Measurements from ENCODE around the gene PSMD1. TPM values are rescaled to one million over a fixed set of nuclear protein-coding genes. Genes with fewer than 3 reads are reported as not detected.

The PSMD1 gene
- total RNA-seq, 4 donors from 2014 or later = 47.9 to 79.3 (median 61.9) TPM

DNA sequence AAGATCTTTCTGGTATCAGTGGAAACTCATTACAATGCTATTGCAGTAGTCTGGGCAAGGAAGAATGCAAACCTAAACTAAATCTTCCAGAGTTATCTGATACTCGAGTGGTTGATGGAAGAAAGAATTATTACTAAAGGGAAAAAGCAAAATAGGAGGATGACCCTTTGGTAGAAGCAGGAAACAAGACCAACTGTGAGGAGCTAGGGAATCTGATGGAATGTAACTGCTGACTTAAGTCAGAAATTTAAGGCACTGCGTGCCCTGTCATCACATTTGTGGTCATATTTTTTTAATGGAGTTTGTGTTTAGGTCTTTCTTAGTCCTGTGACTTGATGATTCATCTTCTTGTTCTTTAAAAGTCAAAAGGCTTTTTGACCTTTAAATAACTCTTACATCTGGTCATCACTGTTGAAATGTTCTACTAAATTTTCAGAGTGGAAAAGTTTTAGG lies 105.2 kb downstream of the PSMD1 start:
- Histone ChIP-seq H3K27ac (peak overlapping the region in 3 of 4 donors; percentile 9 to 82 (median 78)), H3K36me3 (peaks cover 0 to 26% (median 0%) of the 10 kb centered on the region in 3 donors), H3K4me3 (no peak overlapping the region), H3K27me3 (no peaks in the 10 kb centered on the region), H3K4me1 (peaks cover 0 to 28% (median 9%) of the 10 kb centered on the region in 4 donors), H3K9me3 (no peaks in the 10 kb centered on the region)
- WGBS, 2 donors = 16 to 17% methylated on average over 2 of the region's 2 CpGs
- TF ChIP-seq, protein P1, sequence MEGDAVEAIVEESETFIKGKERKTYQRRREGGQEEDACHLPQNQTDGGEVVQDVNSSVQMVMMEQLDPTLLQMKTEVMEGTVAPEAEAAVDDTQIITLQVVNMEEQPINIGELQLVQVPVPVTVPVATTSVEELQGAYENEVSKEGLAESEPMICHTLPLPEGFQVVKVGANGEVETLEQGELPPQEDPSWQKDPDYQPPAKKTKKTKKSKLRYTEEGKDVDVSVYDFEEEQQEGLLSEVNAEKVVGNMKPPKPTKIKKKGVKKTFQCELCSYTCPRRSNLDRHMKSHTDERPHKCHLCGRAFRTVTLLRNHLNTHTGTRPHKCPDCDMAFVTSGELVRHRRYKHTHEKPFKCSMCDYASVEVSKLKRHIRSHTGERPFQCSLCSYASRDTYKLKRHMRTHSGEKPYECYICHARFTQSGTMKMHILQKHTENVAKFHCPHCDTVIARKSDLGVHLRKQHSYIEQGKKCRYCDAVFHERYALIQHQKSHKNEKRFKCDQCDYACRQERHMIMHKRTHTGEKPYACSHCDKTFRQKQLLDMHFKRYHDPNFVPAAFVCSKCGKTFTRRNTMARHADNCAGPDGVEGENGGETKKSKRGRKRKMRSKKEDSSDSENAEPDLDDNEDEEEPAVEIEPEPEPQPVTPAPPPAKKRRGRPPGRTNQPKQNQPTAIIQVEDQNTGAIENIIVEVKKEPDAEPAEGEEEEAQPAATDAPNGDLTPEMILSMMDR (IDR thresholded peaks at IDR 0.05) = no peak
- TF ChIP-seq EP300 (IDR thresholded peaks at IDR 0.05) (peak; percentile 38 to 73), POLR2A (IDR thresholded peaks at IDR 0.05) (no peak)
- no peak for DNase-seq (ENCODE audit: low spot score in 2 of 2)

DNA sequence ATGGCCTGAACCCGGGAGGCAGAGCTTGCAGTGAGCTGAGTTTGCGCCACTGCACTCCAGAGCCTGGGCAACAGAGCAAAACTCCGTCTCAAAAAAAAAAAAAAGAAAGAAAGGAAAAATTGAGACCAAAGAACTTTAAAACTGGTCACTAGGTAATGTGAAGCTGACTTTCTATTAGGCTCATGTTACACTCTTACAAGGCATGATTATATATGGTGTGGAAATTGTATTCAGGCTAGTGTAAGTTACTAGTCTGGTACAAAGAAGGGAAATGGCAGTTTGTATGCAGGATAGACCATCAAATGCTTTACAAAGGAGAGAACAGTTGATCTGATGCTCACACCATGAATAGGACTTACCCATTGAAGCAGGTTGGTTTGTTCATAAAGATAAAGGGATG lies 106.3 kb downstream of the PSMD1 start:
- TF ChIP-seq POLR2A (IDR thresholded peaks at IDR 0.05) = no peak
- no peak for TF ChIP-seq EP300 (IDR thresholded peaks at IDR 0.05)
- TF ChIP-seq, protein P1 (IDR thresholded peaks at IDR 0.05) = no peak
- Histone ChIP-seq H3K4me1 (peaks cover 0 to 28% (median 9%) of the 10 kb centered on the region in 4 donors), H3K36me3 (peaks cover 0 to 37% (median 0%) of the 10 kb centered on the region in 3 donors), H3K4me3 (no peak overlapping the region), H3K27ac (peak overlapping the region in 1 of 4 donors; percentile 78), H3K27me3 (no peaks in the 10 kb centered on the region), H3K9me3 (no peaks in the 10 kb centered on the region)
- WGBS, 2 donors = 91 to 94% methylated on average over 3 of the region's 3 CpGs
- DNase-seq (ENCODE audit: low spot score in 2 of 2) = no peak

DNA sequence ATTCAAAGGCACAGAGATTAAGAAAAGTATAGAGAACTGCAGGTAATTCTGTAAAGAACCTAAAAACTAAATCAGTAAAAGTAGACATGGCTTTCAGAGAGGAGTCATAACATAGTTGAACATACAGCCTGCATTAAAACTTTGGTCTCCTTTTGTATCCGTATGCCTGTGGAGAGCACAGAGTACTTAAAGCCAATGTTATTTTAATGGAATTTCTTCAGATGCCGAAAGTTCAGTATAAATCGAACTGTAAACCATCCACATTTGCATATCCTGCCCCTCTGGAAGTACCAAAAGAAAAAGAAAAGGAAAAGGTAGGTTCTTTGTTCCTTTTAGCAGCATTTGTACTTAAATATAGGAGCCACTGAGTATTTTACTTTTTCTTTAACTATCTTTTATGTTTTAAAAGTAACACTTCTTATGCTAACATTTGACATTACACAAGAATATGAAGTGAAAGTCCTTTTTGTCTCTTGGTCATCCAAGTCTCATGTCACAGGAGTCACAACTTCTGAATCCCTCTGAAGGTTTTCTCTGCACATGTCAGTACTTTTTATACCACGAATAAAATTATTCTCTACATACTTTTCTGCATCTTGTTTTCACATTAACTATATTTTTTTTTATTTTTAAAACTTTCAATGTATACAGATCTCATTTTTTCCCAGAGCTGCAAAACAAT lies 106.9 kb downstream of the PSMD1 start:
- no peak for TF ChIP-seq POLR2A (IDR thresholded peaks at IDR 0.05)
- H3K4me3 ChIP-seq = no peak overlapping the region
- H3K4me1 ChIP-seq = peaks cover 0 to 28% (median 9%) of the 10 kb centered on the region in 4 donors
- H3K27ac ChIP-seq = peak overlapping the region in 1 of 4 donors; percentile 78
- H3K36me3 ChIP-seq = peaks cover 0 to 41% (median 0%) of the 10 kb centered on the region in 3 donors
- 66 to 72% methylated on average over 4 of the region's 4 CpGs for WGBS, 2 donors
- no peaks in the 10 kb centered on the region for H3K27me3 ChIP-seq
- no peak for DNase-seq (ENCODE audit: low spot score in 2 of 2)
- no peaks in the 10 kb centered on the region for H3K9me3 ChIP-seq

DNA sequence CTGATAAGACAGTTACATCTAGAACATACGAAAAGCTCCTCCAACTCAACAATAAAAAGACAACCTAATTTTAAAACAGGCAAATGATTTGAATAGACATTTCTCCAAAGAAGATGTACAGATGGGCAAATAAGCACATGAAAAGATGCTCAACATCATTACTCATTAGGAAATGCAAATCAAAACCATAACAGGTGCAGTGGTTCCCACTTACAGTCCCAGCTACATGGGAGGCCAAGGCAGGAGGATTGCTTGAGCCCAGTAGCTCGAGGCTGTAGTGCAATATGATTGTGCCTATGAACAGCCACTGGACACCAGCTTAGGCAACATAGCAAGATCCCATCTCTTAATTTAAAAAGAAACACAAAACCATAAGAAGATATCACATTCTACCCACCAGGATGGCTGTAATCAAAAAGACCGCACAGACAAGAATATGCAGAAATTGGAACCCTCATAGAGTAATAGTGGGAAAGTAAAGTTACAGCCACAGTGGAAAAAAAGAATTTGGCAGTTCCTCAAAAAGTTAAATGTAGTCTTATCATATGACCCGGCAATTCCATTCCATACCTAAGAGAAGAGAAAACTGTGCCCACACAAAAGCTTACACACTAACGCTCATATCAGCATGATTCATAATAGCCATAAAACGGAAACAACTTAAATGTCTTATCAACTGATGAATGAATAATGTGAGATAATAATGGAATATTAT lies 111.2 kb downstream of the PSMD1 start:
- H3K27ac ChIP-seq = no peak overlapping the region
- 83 to 86% methylated on average over 6 of the region's 6 CpGs for WGBS, 2 donors

DNA sequence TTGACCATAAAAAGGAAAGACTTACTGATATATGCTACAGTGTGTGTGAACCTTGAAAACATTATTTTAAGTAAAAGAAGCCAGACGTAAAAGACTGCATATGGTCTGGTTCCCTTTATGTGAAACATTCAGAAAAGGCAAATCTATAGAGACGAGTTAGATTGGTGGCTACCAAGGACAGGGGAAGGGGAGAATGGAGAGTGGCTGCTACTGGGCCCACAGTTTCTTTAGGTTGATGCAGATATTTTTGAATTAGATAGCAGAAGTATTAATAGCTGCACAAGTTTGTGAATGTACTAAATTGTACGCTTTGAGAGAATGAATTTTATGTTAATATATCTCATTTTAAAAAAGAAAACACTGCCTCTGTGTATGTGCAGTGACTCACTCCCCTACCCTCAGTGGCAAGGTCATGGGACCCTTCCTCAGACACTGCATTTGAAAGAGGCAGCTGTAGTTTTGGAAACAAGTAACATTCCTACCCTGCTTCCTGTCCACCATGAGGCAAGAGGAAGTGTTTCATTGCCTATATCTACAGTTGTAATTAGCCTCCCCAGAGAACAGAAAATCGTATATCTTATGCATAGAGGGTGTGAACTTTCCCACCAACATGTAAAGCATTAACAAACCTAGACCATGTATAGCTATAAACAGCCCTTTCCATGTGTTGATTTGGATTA lies 111.9 kb downstream of the PSMD1 start:
- Histone ChIP-seq H3K9me3 (no peaks in the 10 kb centered on the region), H3K4me1 (no peaks in the 10 kb centered on the region), H3K4me3 (no peak overlapping the region), H3K36me3 (peaks cover 0 to 85% (median 0%) of the 10 kb centered on the region in 3 donors), H3K27me3 (no peaks in the 10 kb centered on the region), H3K27ac (no peak overlapping the region)
- WGBS, 2 donors = 64 to 69% methylated on average over 4 of the region's 4 CpGs
- TF ChIP-seq POLR2A (IDR thresholded peaks at IDR 0.05) = no peak
- TF ChIP-seq, protein P1 (IDR thresholded peaks at IDR 0.05) = no peak
- TF ChIP-seq EP300 (IDR thresholded peaks at IDR 0.05) = no peak
- DNase-seq (ENCODE audit: low spot score in 2 of 2) = no peak

More for the DNA sequence above, 111.2 kb downstream of the PSMD1 start:
- Histone ChIP-seq H3K36me3 (peaks cover 0 to 79% (median 0%) of the 10 kb centered on the region in 3 donors), H3K9me3 (no peaks in the 10 kb centered on the region), H3K4me1 (no peaks in the 10 kb centered on the region), H3K27me3 (no peaks in the 10 kb centered on the region), H3K4me3 (no peak overlapping the region)
- TF ChIP-seq EP300 (IDR thresholded peaks at IDR 0.05) = no peak
- TF ChIP-seq POLR2A (IDR thresholded peaks at IDR 0.05) = no peak
- TF ChIP-seq, protein P1 (IDR thresholded peaks at IDR 0.05) = no peak
- no peak for DNase-seq (ENCODE audit: low spot score in 2 of 2)
